Stimulated activated naive CD8-positive, alpha-beta T cell treated with anti-CD3 and anti-CD28 coated beads, Interleukin-15, amount 100 ng/mL, for 72 hours (primary cell): ENCODE results near the gene SCAMP2.

Experiments used
- ATAC-seq: fragments of 150-1000 bp; cut with Tn5 transposase; 2 replicates; pipeline ENCODE4 v1.10.0; 2021; ENCODE audit warnings: mild to moderate bottlenecking, moderate library complexity
- DNase-seq, 2 donors: peaks; one replicate each; pipeline ENCODE4 v3.0.0; 2021 to 2022
- H3K27ac Mint-ChIP-seq, 2 donors: one replicate each; pipeline ENCODE4 v1.8.0; 2022; ENCODE audit warnings: mild to moderate bottlenecking in 2 of 2, mixed read lengths in 2 of 2, moderate library complexity in 2 of 2
- H3K27me3 Mint-ChIP-seq: one replicate; pipeline ENCODE4 v1.8.0; 2022; ENCODE audit warnings: mixed read lengths
- H3K4me1 Mint-ChIP-seq: one replicate; pipeline ENCODE4 v1.8.0; 2022; ENCODE audit warnings: mild to moderate bottlenecking, mixed read lengths
- H3K4me3 Mint-ChIP-seq, 2 donors: one replicate each; pipeline ENCODE4 v1.8.0; 2022; ENCODE audit warnings: mild to moderate bottlenecking in 2 of 2, mixed read lengths in 2 of 2, moderate library complexity in 1 of 2
- H3K9me3 Mint-ChIP-seq, 2 donors: one replicate each; pipeline ENCODE4 v1.8.0; 2022; ENCODE audit warnings: mixed read lengths in 2 of 2

SCAMP2 gene

GRCh38 chr15:74857082-74857655, 16.0 kb downstream of the SCAMP2 start:
- H3K4me1 Mint-ChIP-seq, result peaks cover 40% of the 10 kb centered on the region
- no peak for DNase-seq
- no peak overlapping the region for H3K4me3 Mint-ChIP-seq
- no peaks in the 10 kb centered on the region for H3K9me3 Mint-ChIP-seq
- peak overlapping the region in 1 of 2 donors; percentile 77 for H3K27ac Mint-ChIP-seq
- peak; percentile 19 for ATAC-seq
- no peaks in the 10 kb centered on the region for H3K27me3 Mint-ChIP-seq

GRCh38 chr15:74856537-74856936, 16.6 kb downstream of the SCAMP2 start:
- no peaks in the 10 kb centered on the region for H3K9me3 Mint-ChIP-seq
- no peaks in the 10 kb centered on the region for H3K27me3 Mint-ChIP-seq
- H3K4me3 Mint-ChIP-seq, result no peak overlapping the region
- peak overlapping the region in 1 of 2 donors; percentile 57 for H3K27ac Mint-ChIP-seq
- ATAC-seq, result no peak
- H3K4me1 Mint-ChIP-seq, result peaks cover 40% of the 10 kb centered on the region
- no peak for DNase-seq

- Mint-ChIP-seq H3K27ac (peak overlapping the region; percentile 61 to 63), H3K4me1 (peaks cover 40% of the 10 kb centered on the region), H3K27me3 (no peaks in the 10 kb centered on the region), H3K4me3 (no peak overlapping the region), H3K9me3 (no peaks in the 10 kb centered on the region)
- DNase-seq (no peak), ATAC-seq (no peak)
Measured at GRCh38 chr15:74855857-74856256, 17.3 kb downstream of the SCAMP2 start.

- H3K4me3 Mint-ChIP-seq, result no peak overlapping the region
- no peak overlapping the region for H3K27ac Mint-ChIP-seq
- ATAC-seq, result no peak
- peaks cover 35% of the 10 kb centered on the region for H3K4me1 Mint-ChIP-seq
- no peak for DNase-seq
- H3K9me3 Mint-ChIP-seq, result no peaks in the 10 kb centered on the region
- no peaks in the 10 kb centered on the region for H3K27me3 Mint-ChIP-seq
Measured at GRCh38 chr15:74854453-74855022, 18.6 kb downstream of the SCAMP2 start.

- Mint-ChIP-seq H3K27ac (peak overlapping the region in 1 of 2 donors; percentile 44), H3K4me3 (no peak overlapping the region), H3K9me3 (no peaks in the 10 kb centered on the region), H3K4me1 (peaks cover 10% of the 10 kb centered on the region), H3K27me3 (no peaks in the 10 kb centered on the region)
- DNase-seq (no peak), ATAC-seq (peak; percentile 20)
Measured at GRCh38 chr15:74851960-74852359, 21.2 kb downstream of the SCAMP2 start.

GRCh38 chr15:74850393-74850792, 22.8 kb downstream of the SCAMP2 start:
- no peaks in the 10 kb centered on the region for H3K9me3 Mint-ChIP-seq
- DNase-seq (no peak), ATAC-seq (no peak)
- H3K27me3 Mint-ChIP-seq, result no peaks in the 10 kb centered on the region
- no peak overlapping the region for H3K4me3 Mint-ChIP-seq
- H3K4me1 Mint-ChIP-seq, result peaks cover 9% of the 10 kb centered on the region
- no peak overlapping the region for H3K27ac Mint-ChIP-seq

- Mint-ChIP-seq H3K4me1 (peaks cover 34% of the 10 kb centered on the region), H3K27me3 (no peaks in the 10 kb centered on the region), H3K9me3 (no peaks in the 10 kb centered on the region), H3K27ac (no peak overlapping the region), H3K4me3 (no peak overlapping the region)
- DNase-seq (no peak), ATAC-seq (no peak)
Measured at GRCh38 chr15:74847432-74847831, 25.7 kb downstream of the SCAMP2 start.

GRCh38 chr15:74845581-74845980, 27.6 kb downstream of the SCAMP2 start:
- H3K27me3 Mint-ChIP-seq, result no peaks in the 10 kb centered on the region
- peak; percentile 23 to 29 for DNase-seq
- ATAC-seq, result peak; percentile 56
- peaks cover 53% of the 10 kb centered on the region for H3K4me1 Mint-ChIP-seq
- H3K27ac Mint-ChIP-seq, result peak overlapping the region; percentile 88 to 89
- H3K9me3 Mint-ChIP-seq, result no peaks in the 10 kb centered on the region
- H3K4me3 Mint-ChIP-seq, result peak overlapping the region; percentile 90 to 95

GRCh38 chr15:74845208-74845568, 28.0 kb downstream of the SCAMP2 start:
- Mint-ChIP-seq H3K27ac (peak overlapping the region; percentile 88 to 89), H3K4me1 (peaks cover 53% of the 10 kb centered on the region), H3K4me3 (peak overlapping the region; percentile 90 to 95), H3K9me3 (no peaks in the 10 kb centered on the region), H3K27me3 (no peaks in the 10 kb centered on the region)
- peak; percentile 65 for ATAC-seq
- peak; percentile 46 to 64 for DNase-seq

- no peaks in the 10 kb centered on the region for H3K27me3 Mint-ChIP-seq
- H3K9me3 Mint-ChIP-seq, result no peaks in the 10 kb centered on the region
- DNase-seq (peak in 1 of 2 donors; percentile 23), ATAC-seq (no peak)
- H3K4me3 Mint-ChIP-seq, result peak overlapping the region; percentile 90 to 95
- H3K4me1 Mint-ChIP-seq, result peaks cover 53% of the 10 kb centered on the region
- peak overlapping the region; percentile 88 to 89 for H3K27ac Mint-ChIP-seq
Measured at GRCh38 chr15:74844319-74845207, 28.6 kb downstream of the SCAMP2 start.

GRCh38 chr15:74843891-74844299, 29.3 kb downstream of the SCAMP2 start:
- H3K27ac Mint-ChIP-seq, result peak overlapping the region; percentile 33 to 94
- peak overlapping the region; percentile 90 to 95 for H3K4me3 Mint-ChIP-seq
- DNase-seq (no peak), ATAC-seq (no peak)
- peaks cover 53% of the 10 kb centered on the region for H3K4me1 Mint-ChIP-seq
- H3K9me3 Mint-ChIP-seq, result no peaks in the 10 kb centered on the region
- no peaks in the 10 kb centered on the region for H3K27me3 Mint-ChIP-seq

- H3K9me3 Mint-ChIP-seq, result no peaks in the 10 kb centered on the region
- no peak for DNase-seq
- peak overlapping the region; percentile 83 to 94 for H3K27ac Mint-ChIP-seq
- H3K4me3 Mint-ChIP-seq, result peak overlapping the region; percentile 90 to 95
- no peak for ATAC-seq
- peaks cover 53% of the 10 kb centered on the region for H3K4me1 Mint-ChIP-seq
- H3K27me3 Mint-ChIP-seq, result no peaks in the 10 kb centered on the region
Measured at GRCh38 chr15:74843445-74843828, 29.7 kb downstream of the SCAMP2 start.

GRCh38 chr15:74842581-74843444, 30.4 kb downstream of the SCAMP2 start, which contains the start of gene ULK3:
Gene ULK3 (minus strand): TSS chr15:74843156. CDS start chr15:74843105, 51 bp downstream.
- peak; percentile 89 for ATAC-seq
- Mint-ChIP-seq H3K27ac (peak within 1 kb of the TSS; percentile 94), H3K4me1 (peaks cover 53% of the 10 kb centered on the region), H3K9me3 (no peaks in the 10 kb centered on the region), H3K4me3 (peak within 1 kb of the TSS; percentile 90 to 95), H3K27me3 (no peaks in the 10 kb centered on the region)
- peak; percentile 94 to 96 for DNase-seq

GRCh38 chr15:74841891-74842373, 31.2 kb downstream of the SCAMP2 start:
- no peak for ATAC-seq
- peak overlapping the region in 1 of 2 donors; percentile 65 for H3K27ac Mint-ChIP-seq
- H3K9me3 Mint-ChIP-seq, result no peaks in the 10 kb centered on the region
- H3K27me3 Mint-ChIP-seq, result no peaks in the 10 kb centered on the region
- peaks cover 53% of the 10 kb centered on the region for H3K4me1 Mint-ChIP-seq
- no peak for DNase-seq
- peak overlapping the region; percentile 90 to 95 for H3K4me3 Mint-ChIP-seq
